Measurements from ENCODE around the gene KCNJ4.

Gene KCNJ4

DNA sequence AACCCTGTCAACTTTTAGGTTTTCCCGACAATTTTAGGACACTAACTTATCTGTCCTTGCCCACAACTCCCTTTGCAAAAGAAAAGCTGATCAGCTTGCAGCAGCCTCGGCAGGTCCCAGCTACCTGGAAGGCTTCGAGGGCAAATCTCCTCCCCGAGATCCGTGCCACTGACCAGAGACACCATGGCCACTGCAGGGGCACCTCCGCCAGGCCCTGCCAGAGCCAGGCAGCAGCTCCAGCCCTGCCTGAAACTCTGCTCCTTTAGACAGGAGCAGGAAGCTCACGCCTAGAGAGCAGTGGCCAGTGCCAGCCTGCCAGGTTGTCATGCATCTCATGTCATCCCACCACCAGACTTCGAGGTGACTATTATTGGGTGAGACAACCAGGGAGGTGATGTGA, 21.1 kb downstream of the KCNJ4 start:
- in situ Hi-C loops (cut with HindIII; ENCODE audit: low sequenced_read_pairs), result no loop called here

DNA sequence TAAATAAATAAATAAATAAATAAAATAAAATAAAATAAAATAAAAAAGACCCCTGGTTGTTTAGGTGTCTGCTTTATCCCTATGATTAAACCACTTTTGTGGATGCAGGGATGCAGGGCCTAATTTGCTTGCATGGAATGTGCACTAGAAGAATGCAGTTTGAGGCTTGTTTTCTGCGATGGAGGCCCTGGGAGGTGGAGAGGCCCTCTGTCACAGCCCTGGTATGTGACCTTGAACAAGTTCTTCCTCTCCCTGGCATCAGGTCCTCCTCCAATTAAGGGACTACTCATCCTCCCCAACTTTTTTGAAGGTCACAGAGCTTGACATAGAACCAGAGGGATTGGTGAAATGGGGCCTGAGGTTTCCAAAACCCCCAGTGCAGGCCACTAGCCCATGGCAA, 22.7 kb downstream of the KCNJ4 start:
- in situ Hi-C loops (cut with HindIII; ENCODE audit: low sequenced_read_pairs), result no loop called here

- in situ Hi-C loops (cut with HindIII; ENCODE audit: low sequenced_read_pairs), result no loop called here
Measured at GRCh38 chr22:38431266-38432010, 23.6 kb downstream of the KCNJ4 start.

GRCh38 chr22:38429499-38430068, 25.4 kb downstream of the KCNJ4 start:
- in situ Hi-C loops (cut with HindIII; ENCODE audit: low sequenced_read_pairs), result no loop called here

DNA sequence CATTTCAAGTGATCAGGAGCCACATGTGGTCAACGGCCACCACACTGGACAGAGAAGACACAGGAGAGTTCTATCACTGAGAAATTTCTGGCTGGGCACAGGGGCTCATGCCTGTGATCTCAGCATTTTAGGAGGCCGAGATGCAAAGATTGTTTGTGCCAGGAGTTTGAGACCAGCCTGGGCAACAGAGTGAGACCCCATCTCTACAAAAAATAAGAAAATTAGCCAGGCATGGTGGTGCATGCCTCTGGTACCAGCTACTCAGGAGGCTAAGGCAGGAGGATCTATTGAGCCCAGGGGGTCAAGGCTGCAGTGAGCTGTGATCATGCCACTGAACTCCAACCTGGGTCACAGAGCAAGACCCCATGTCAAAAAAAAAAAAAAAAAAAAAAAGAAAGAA, 26.3 kb downstream of the KCNJ4 start:
- in situ Hi-C loops (cut with HindIII; ENCODE audit: low sequenced_read_pairs), result no loop called here

GRCh38 chr22:38427940-38428339, 27.1 kb downstream of the KCNJ4 start:
- in situ Hi-C loops (cut with HindIII; ENCODE audit: low sequenced_read_pairs), result no loop called here

- in situ Hi-C loops (cut with HindIII; ENCODE audit: low sequenced_read_pairs), result no loop called here
Measured at GRCh38 chr22:38427465-38427864, 27.5 kb downstream of the KCNJ4 start.

DNA sequence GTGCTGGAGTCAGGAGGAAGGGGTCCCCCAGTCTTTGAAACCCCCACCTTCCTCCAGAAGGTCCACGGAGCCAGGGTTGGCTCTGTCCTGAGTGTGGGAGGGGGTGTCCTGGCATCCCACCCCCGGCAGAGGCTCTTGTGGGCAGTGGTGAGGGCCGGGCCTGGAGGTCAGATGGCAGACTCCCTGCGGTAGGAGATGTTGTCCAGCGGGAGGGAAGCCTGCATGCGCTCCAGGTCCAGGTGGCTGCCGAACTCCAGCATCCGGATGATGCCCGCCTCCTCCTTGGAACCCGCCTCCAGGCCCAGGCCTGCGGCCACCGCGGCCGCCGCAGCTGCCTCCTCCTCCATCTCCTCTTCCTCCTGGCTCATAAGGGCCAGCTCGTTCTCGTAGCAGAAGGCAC, 28.4 kb downstream of the KCNJ4 start:
- in situ Hi-C loops (cut with HindIII; ENCODE audit: low sequenced_read_pairs), result no loop called here

DNA sequence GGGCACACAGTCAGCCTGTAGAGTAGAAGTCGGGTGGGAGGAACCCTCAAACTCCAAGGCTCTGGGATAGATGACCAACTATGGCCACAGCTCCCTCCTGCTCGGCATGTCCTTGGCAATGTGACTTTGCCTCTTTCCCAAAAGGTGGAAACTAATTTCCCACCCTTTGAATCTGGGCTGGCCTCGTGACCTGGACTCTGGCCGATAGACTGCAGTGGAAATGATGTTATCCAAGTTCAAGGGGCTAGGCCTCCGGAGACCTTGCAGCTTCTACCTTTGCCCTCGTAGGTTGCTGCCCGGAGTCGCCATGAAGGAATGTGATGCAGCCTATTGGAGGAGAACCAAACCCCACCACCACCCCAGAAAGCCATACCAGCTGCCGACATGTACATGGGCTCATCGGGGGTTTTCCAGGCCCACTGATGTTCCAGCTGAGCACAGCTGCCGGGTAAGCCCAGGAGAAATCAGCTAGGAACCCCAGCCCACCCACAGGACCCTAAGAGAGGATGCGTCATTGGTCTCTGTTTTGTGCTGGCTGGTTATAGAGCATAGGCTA, 30.4 kb downstream of the KCNJ4 start:
- in situ Hi-C loops (cut with HindIII; ENCODE audit: low sequenced_read_pairs), result no loop called here

- in situ Hi-C loops (cut with HindIII; ENCODE audit: low sequenced_read_pairs), result no loop called here
Measured at GRCh38 chr22:38423512-38424503, 31.2 kb downstream of the KCNJ4 start.

- in situ Hi-C loops (cut with HindIII; ENCODE audit: low sequenced_read_pairs), result no loop called here
Measured at GRCh38 chr22:38422611-38423511, 32.1 kb downstream of the KCNJ4 start.

DNA sequence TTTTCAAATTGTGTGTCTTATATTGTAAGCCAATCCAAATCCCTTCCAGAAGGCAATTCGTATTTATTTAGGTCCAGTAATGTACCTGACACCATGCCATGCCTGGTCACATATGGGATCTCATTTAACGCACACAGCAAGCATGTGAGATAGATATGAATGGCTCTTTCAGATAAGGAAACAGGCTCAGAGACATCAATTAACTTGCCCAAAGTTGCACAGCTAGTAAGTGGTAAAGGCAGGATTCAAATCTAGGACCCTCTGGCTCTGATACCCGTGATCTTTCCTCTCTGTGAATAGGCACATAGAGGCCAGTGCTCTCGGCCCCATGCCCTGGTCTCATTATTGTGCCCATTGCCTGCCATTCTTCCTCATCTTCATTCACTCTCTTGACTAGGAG, 34.3 kb downstream of the KCNJ4 start:
- in situ Hi-C loops (cut with HindIII; ENCODE audit: low sequenced_read_pairs), result no loop called here

GRCh38 chr22:38419858-38420160, 35.2 kb downstream of the KCNJ4 start:
- in situ Hi-C loops (cut with HindIII; ENCODE audit: low sequenced_read_pairs), result no loop called here

- in situ Hi-C loops (cut with HindIII; ENCODE audit: low sequenced_read_pairs), result no loop called here
Measured at GRCh38 chr22:38419121-38419857, 35.7 kb downstream of the KCNJ4 start.

DNA sequence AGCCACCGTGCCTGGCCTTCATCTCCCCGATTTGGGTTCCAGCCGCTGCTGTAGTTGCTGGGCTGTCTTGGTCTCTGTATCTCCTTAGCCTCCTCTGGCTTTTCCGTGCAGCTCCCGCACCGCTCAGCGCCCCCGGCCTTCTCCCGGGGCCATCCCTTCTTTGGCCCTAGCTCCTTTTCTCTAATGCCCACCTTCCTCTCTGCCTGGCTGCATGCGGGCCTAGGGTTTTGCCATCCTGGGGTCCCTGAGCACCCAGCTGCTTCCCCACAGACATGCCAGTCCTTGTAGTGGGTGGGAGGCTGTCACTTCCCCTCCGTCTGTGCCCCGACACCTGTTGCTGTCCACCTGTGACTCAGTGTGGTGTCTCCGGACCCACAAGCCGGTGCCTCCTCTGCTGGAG, 36.4 kb downstream of the KCNJ4 start:
- in situ Hi-C loops (cut with HindIII; ENCODE audit: low sequenced_read_pairs), result no loop called here

GRCh38 chr22:38417252-38418060, 37.5 kb downstream of the KCNJ4 start:
- in situ Hi-C loops (cut with HindIII; ENCODE audit: low sequenced_read_pairs), result no loop called here

- in situ Hi-C loops (cut with HindIII; ENCODE audit: low sequenced_read_pairs), result no loop called here
Measured at GRCh38 chr22:38416621-38417251, 38.3 kb downstream of the KCNJ4 start.

DNA sequence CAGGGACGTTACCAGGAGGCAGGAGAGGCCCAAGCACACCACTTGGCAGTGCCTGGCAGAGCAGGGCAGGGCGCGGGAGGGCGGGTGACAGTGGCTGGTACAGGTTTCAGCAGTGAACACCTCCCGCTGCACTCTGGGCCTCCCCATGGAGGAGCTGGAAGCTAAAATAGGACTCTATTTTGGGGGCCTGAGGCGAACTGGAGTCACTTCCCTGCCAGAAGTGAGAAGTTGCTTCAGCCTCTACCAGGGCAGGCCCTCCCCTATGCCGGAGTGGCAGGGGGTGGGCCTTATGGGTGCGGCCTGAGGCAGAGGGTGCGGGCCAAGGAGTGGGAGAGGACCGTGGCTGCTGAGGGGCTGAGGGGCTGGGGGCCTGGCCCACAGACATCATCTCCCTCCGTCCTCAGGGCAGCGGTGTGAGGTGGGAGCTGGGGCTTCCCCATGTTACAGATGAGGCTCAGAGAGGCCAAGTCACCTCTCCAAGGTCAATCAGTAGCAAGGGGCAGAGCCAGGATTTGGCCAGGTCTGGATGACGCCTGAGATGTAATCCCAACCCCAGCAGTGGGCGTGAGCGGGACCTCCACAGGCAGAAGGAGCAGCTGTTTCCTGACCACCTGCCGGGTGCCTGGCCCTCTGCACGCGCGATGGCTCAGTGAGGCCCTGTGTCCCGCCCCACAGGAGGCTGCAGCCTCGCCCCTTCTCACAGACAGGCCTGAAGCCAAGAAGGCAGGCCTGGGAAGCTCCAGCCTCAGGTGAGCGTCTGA, 39.3 kb downstream of the KCNJ4 start:
- in situ Hi-C loops (cut with HindIII; ENCODE audit: low sequenced_read_pairs), result no loop called here
